T-helper 22 cell (primary cell): Measurements from ENCODE around the gene APBB3.
"Not testable (repeated sequence)": the region's sequence is repeated elsewhere in the genome, so short reads cannot be mapped to it uniquely, and the experiment has no call there.

Experiments used
- DNase-seq: peaks from one replicate; pipeline ENCODE4 v3.0.0-alpha.2; 2020; ENCODE audit warnings: low read depth

The APBB3 gene, protein sequence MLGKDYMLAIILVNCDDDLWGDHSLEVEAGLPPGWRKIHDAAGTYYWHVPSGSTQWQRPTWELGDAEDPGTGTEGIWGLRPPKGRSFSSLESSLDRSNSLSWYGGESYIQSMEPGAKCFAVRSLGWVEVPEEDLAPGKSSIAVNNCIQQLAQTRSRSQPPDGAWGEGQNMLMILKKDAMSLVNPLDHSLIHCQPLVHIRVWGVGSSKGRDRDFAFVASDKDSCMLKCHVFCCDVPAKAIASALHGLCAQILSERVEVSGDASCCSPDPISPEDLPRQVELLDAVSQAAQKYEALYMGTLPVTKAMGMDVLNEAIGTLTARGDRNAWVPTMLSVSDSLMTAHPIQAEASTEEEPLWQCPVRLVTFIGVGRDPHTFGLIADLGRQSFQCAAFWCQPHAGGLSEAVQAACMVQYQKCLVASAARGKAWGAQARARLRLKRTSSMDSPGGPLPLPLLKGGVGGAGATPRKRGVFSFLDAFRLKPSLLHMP

DNA sequence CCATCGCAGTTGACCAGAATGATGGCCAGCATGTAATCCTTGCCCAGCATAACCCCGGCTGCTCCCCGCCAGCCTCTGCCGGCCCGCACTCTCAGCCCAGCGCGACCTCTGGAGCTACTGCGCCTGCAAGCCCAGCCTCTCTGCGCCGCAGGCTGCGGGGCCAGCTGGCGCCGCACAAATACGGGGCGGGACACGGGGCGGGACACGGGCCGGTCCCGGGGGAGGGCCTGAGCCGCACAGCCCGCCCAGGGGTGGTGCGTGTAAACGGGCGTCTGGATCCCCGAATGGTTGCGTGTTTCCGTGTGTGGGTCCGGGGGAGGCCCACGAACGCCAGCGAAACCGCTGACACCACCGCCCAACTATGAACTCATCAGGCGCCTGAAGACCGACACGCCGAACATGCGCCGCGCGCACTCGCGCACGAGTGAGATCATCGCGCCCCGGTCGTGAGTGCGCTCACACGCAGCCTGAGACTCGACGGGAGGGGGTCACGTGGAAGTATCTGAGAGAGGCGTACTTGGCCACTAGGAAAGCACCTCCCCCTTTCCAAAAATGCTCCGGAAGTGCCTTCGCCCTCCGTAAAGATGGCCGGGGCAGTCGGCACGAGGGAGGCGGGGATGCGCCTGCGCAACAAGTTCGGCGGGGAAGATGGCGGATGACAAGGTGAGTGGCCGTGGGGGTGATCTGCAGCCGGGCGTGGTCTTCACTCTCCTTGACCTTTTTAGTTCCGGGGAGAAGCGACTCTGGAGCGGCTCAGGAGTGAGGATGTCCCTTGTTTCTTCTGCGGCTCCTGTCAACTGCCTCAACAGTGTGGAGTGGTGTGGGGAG, at the start of gene APBB3, which contains the start of gene SLC35A4:
Gene APBB3, minus strand, starts transcription at position 403 of the 828 bp plus-strand sequence. Its CDS starts 353 bp downstream, at position 50.
Gene SLC35A4, plus strand, starts transcription at position 633 of the 828 bp plus-strand sequence. CDS start 2,342 bp downstream, outside the sequence.
- peak; percentile 99 for DNase-seq

DNA sequence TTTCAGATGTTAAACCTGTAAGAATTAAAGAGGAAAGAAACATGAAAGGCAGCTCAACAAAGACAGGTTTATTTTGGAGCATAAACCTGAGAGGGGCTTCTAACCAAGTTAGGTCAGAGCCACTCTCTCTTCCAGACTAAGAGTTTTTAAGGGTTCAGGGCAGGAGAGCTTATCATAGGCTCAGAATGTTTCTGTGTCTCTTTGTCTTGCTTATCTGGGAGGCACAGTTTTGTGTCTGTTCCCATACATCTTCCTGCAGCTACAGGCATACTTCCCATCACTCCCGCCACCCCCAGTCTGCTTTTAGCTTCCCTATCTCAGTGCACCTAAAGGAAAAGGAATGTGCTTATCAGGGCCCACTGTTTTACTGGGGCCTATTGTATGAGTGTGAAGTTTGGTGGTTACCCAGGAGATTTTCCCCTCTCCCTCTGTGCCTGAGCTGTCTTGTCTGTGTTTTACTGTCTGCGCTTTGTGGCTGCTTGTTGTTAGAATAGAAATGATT, 46.7 kb upstream of the APBB3 start:
- no peak for DNase-seq

DNA sequence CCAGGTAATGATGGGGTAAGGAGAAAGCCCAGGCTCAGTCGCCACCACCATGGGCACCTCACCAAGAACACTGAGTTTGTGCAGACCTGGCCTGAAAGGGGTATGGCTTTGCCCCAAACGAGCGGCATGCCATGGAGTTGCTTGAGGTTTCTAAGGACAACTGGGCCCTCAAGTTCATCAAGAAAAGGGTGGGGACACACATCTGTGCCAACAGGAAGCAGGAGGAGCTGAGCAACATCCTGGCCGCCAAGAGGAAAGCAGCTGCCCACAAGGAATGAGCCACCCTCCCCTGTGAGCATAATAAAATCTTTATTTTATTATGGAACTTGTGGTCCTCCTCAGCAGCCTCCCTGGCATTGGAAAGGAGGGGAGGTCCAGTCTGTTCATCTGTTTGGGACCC, 44.7 kb upstream of the APBB3 start:
- DNase-seq: no peak

DNA sequence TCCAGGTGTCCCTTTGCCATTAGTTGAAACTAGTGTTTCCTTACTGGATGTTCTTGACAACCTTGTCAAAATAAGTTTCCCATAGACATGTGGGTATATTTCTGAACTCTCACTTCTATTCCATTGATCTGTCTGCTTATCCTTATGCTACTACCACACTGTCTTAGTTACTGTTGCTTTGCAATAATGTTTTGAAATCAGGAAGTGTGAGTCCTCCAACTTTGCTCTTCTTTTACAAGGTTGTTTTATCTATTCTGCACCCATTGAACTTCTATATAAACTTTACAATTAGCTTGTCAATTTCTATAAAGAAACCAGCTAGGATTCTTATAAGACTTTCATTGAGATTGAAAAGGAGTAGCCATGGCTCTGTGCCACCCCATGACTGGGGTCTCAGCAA, 44.3 kb upstream of the APBB3 start:
- DNase-seq: no peak

DNA sequence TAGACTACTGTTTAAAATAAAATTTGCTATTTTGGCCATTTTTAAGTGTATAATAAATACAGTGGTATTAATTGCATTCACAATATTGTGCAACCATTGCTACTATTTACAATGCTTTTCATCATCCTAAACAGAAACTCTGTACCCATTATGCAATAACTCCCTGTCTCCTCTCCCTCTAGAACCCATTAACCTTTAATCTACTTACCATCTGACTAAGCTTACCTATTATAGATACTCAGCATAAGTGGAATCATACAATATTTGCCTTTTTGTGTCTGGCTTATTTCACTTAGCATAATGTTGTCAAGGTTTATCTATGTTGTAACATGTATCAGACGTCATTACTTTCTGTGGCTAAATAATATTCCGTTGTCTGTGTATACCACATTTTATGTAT, 42.6 kb upstream of the APBB3 start:
- no peak for DNase-seq

DNA sequence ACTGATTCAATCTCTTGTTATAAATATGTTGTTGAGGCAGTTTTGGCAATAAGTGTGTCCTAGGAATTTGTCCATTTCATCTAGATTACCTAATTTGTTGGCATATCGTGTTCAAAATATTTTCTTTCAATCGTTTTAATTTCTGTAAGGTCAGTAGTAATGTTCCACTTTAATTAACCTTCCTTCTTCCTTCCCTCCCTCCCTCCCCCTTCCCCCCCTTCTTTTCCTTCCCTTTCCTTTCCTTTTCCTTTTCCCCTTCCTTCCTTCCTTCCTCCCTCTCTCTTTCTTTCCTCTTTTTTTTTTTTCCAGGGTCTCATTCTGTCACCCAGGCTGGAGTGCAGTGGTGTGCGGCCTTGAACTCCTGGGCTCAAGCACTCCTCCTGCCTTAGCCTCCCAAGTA, 41.5 kb upstream of the APBB3 start:
- DNase-seq: no peak

DNA sequence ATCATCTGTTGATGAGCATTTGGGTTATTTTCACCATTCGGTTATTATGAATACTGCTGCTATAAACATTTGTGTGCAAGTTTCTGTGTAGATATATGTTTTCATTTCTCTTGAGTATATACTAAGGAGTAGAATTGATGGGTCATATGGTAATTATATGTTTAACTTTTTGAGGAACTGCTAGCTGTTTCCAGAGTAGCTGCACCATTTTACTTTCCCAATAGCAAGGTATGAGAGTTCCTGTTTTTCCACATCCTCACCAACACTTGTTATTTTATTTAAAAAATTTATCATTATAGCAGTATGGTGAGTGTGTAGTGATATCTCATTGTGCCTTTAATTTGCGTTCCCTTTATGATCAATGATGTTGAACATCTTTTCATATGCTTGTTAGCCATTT, 39.3 kb upstream of the APBB3 start:
- DNase-seq: no peak

DNA sequence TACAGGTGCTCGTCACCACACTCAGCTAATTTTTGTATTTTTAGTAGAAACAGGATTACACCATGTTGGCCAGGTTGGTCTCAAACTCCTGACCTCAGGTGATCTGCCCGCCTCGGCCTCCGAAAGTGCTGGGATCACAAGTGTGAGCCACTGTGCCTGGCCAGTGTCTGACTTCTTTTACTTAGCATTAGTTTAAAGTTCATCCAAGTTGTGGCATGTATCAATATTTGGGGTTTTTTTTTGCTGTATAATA, 39.0 kb upstream of the APBB3 start:
- not testable (repeated sequence) for DNase-seq

DNA sequence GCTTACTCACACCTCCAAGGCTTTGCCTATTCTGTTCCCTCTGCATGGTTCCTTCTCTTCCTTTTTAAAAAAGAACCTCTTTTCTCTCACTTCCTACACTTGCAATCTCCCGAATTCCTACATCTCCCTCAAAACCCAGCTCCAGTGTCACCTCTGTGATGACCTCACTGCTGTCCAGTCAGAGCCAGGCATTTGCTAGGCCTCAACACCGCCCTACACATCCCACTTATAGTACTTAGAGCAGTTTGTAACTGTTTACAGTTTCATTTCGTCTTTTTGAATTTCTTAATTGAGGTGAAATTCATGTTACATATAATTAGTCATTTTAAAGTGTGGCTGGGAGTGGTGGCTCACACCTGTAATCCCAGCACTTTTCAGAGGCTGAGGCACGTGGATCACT, 37.7 kb upstream of the APBB3 start:
- DNase-seq: no peak

DNA sequence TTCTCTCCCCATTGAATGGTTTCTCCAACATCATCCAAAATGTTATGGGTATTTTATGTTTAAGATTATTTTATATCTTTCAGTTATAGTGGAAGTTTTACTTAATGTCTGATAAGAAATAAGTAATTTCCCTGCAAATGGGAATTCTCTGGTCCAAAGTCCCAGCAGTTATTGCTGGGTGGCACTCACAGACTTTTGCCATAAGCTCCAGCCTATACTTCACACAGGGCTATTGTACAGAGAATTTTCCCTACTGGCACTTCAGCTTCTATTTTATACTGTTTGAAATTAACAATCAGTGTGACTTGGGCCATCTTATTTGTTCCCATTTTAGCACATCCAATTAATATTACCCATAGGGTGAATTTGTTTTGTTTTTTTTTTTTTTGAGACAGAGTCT, 35.7 kb upstream of the APBB3 start:
- no peak for DNase-seq

DNA sequence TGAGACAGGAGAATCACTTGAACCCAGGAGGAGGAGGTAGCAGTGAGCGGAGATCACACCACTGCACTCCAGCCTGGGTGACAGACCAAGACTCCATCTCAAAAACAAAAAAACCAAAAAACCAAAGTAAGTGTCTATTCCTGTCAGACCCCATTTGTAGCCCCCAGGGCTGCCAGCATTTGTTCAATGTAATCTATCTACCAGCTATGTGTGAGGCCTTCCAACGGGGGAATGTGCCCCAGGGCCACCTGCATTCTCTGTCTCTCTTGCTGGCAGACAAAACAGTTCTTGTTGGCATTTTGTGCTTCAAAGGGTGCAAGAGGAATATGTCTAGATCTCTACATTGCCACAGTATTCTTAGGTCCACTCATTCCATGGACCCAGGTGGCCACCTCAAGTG, 34.4 kb upstream of the APBB3 start:
- no peak for DNase-seq

DNA sequence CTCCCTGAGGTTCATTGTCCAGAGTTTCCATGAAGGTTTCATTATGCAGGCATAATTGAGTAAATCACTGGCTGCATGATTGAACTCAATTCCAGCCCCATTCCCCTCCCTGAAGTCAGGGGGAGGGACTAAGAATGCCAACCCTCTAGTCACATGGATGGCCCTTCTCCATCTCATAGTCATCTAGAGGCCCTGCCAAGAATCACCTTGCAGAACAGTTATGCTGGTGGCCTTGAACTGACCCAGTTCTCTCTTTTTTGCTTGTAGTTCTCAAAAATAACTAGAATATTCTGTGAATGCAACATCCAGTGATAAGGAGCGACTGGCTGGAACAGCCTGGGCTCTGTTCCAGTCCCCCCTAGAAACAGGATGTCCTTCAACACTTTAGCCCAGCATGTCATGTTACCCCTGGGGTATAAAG, 31.9 kb upstream of the APBB3 start:
- no peak for DNase-seq

DNA sequence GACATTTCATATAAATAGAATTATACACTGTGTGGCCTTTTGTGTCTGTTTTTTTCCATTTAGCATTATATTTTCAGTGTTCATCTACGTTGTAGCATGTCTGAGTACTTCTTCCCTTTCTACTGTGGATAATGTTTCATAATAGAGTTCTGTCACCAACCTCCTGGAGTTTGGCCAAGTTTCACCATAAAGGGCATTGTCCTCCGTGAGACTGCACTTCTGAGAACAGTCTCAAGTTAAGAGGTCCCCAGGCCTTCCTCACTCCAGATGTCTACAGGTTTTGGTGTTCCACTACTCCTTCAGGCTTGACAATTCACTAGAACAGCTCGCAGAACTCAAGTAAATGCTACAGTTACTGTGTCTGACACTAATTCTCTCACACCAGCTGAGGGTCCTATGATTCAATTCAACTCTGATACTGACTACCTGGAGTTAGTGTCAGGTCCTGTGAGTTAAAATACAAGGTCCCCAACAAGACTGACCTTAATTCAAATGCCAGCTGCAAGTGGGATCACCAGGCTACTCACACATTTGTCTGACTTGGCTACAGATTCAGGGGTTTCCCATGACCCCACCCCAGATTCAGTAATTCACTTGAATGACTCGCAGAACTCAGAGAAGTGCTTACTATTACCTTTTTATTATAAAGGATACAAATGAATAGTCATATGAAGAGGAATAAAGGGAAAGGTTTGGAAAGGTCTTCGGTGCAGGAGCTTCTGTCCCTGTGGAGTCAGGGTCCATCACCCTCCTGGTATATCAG, 31.3 kb upstream of the APBB3 start:
- no peak for DNase-seq

DNA sequence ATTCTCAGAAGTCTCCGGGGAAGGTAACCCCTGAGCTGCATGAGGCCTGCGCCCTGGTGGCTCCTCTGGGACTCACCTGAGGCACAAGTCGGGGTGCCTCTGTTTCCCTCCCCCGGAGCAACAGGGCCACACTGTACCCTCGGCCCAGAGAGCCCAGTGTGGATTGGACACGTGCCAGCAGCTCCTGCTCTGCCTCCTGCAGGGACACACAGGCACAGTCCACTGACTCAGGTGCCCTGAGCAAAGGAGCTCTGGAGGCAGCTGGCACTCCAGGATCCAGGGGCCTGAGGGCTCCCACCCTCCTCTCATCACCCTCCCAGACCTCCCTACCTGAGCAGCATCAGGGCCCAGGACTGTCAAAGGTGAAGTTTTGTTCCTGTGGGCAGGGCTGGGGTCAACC, 29.8 kb upstream of the APBB3 start:
- DNase-seq: no peak

DNA sequence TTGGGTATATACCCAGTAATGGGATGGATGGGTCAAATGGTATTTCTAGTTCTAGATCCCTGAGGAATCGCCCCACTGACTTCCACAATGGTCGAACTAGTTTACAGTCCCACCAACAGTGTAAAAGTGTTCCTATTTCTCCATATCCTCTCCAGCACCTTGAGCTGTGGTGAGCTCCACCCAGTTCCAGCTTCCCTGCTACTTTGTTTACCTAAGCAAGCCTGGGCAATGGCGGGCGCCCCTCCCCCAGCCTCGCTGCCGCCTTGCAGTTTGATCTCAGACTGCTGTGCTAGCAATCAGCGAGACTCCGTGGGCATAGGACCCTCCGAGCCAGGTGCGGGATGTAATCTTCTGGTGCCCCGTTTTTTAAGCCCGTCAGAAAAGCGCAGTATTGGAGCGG, 28.7 kb upstream of the APBB3 start:
- DNase-seq: not testable (repeated sequence)

DNA sequence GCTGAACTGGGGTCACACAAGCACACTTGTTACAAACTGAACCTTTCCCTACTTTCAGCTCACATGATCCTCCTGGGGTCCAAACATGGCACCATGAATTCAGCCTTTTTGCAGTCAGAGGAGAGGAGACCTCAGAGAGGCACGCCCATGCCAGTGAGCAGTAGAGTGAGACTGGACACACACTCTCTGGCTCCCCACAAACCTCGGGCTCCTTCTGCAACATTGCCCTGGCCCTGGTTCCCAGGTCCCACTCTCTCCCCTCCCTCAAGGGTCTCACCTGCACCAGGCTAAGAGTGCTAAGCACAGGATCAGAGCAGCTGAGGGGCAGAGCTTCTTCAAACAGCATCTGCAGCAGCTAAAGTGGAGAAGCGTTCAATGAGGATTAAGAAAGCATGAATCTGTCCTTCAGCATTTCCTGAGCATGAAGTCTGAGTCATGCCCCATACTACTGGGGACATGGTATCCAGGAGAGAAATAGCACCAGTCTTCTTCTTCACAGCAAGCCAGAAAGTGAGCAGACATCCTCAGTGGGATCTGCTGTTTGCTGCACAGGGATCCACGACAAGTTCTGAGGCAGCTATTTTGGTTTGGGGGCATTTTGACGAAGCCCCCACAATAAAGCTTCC, 27.5 kb upstream of the APBB3 start:
- no peak for DNase-seq

DNA sequence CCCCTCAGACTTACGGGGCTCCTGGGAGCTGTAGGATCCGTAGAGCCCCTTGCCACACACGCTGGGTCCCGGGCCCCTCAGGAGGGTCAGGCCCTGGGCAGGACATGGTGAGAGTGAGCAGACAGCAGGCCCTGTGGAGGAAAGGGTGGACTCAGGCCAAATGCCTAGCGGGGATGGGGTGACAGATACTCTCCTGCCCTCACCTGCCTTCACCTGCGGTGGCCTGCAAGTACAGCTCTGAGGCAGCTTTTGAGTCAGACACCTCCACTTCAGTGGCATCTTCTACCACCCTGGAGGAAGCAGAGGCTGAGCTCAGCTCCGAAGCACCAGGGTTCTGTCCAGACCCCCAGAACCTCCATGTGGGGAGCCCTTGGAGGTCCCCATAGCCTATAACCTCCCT, 26.5 kb upstream of the APBB3 start:
- no peak for DNase-seq

DNA sequence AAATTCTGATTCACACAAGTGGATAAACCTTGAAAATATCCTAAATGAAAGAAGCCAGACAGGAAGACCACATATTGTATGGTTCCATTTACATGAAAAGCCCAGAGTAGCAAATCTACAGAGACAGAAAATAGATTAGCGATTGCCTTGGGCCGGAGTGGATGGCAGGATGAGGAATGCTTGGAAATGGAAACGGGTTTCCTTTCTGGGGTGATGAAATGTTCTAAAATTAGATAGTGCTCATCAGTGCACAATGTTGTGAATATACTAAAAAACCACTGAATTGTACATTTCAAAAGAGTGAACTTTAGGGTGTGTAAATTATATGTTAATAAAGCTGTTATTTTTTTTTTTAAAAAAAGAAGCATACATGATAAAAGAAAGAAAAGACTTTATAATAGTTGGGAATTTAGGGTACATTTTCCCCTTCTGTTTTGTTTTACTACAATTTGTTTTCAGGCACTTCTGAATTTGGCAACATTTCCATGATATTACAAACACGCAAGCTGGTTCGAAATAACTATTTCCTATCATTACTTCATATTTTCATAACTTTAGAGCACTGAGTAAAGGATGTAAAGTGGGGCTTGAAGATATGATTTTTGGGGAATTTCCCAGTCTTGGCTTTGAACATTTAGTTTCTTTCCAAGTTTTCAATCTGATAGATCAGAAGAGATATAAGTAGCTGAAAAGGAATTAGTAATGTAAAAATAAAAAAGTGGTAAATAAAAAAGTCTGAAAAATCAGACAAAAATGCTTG, 24.1 kb upstream of the APBB3 start:
- no peak for DNase-seq

DNA sequence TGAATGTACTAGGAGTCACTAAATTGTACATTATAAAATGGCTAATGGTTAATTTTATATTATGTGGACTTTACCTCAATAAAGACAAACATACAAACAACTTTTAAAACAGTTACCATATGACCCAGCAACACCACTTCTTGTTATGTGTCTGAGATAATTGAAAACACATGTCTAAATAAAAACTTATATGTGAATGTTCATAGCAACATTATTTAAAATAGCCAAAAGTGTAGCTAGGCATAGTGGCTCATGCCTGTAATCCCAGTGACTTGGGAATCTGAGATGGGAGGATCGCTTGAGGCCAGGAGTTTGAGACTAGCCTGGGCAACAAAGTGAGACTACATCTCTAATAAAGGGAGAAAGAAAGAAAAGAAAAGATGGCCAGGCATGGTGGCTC, 23.1 kb upstream of the APBB3 start:
- no peak for DNase-seq

DNA sequence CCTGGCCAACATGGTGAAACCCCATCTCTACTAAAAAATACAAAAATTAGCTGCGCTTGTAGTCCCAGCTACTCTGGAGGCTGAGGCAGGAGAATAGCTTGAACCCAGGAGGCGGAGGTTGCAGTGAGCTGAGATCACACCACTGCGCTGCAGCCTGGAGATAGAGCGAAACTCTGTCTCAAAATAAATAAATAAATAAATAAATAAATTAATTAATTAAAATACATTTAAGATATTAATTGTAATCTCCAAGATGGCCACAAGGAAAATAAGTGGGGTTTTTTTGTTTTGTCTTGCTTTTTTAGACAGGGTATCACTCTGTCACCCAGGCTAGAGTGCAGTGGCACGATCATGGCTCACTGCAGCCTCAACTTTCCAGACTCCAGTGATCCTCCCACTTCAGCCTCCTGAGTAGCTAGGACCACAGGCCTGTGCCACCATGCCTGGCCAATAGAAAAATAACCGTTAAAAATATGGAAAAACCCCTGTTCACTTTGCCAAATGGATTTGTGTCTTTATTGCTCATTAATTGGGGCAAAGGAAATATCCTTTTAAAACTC, 14.9 kb upstream of the APBB3 start:
- not testable (repeated sequence) for DNase-seq

DNA sequence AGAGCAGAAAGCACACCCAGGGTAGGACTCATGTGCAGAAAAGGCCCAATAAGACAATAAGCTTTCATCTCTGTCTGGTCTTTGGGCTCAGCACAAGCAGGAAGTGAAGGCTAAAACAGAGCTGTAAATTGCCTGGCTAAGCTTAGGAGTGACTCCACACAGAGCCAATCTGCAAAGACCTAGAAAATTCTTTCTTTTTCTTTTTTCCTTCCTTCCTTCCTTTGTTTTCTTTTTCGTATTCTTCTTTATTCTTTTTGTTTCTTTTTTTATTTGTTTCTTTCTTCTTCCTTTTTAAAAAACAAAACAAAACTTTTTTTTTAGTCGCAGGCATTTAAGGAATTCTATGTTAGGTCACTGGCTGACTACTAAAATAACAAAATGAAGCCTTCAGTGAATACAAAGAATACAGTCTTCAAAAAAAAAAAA, 12.4 kb upstream of the APBB3 start:
- no peak for DNase-seq
